Ishikawa (cell line): ENCODE results near the gene RPS24.

Source experiments
- CEBPB ChIP-seq: IDR thresholded peaks from 2 replicates; pipeline ENCODE4 v1.6.1; 2012
- EP300 ChIP-seq: IDR thresholded peaks from 2 replicates; pipeline ENCODE4 v1.6.1; 2012; ENCODE audit warnings: borderline replicate concordance
- FOXM1 ChIP-seq: IDR thresholded peaks from 2 replicates; pipeline ENCODE4 v1.6.1; 2012; ENCODE audit warnings: low read depth, borderline replicate concordance
- NFIC ChIP-seq: IDR thresholded peaks from 2 replicates; pipeline ENCODE4 v1.6.1; 2012
- TAF1 ChIP-seq: IDR thresholded peaks from 2 replicates; pipeline ENCODE4 v1.6.1; 2012; ENCODE audit warnings: low read depth, mild to moderate bottlenecking
- YY1 ChIP-seq: IDR thresholded peaks from 2 replicates; pipeline ENCODE4 v1.6.1; 2012; ENCODE audit warnings: low read depth
- TF ChIP-seq, protein P1 (sequence below): IDR thresholded peaks from 2 replicates; pipeline ENCODE4 v1.6.1; 2012

The RPS24 gene

DNA sequence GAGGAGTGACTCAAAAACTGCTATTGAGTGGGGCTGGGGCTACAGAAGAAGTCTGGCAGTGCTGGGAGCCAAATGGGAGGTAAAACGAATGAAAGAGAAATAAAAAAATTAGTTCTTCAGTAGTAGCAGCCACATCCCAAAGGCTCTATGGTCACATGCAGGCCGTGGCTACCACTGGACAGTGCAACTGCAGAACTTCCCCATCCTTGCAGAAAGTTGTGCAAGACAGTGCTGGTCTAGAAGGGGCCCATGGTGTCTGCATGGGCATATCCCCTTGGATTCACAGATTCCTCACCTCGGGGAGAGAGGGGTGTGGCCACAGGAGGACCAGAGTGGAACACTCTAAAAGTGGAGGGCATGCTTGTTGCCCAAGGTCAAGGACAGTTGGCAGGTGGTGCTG, 47.6 kb downstream of the RPS24 start:
- TF ChIP-seq CEBPB (no peak), YY1 (no peak)
- TF ChIP-seq, protein P1, sequence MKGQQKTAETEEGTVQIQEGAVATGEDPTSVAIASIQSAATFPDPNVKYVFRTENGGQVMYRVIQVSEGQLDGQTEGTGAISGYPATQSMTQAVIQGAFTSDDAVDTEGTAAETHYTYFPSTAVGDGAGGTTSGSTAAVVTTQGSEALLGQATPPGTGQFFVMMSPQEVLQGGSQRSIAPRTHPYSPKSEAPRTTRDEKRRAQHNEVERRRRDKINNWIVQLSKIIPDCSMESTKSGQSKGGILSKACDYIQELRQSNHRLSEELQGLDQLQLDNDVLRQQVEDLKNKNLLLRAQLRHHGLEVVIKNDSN: no peak

DNA sequence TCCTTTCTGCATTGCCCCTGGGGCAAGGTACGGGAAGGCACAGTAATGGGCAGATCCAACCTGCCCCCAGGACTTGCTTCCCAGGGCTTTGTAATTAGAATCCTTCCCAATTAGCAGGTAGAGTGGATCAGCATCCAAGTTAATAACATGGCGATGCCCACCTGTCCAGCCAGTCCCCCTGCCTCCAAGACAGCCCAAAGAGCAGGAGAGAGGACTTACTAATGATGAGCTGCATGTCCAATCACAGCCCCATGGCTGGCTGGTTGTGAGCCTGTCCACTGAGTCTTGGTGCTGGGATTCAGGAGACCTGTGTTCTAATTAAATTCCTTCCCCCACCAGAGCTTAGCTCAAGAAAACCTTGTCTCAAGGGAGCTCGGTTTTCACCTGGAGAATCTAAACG, 49.0 kb downstream of the RPS24 start:
- no peak for TF ChIP-seq TAF1
- TF ChIP-seq EP300: no peak
- TF ChIP-seq, protein P1: no peak
- TF ChIP-seq FOXM1: no peak
- TF ChIP-seq NFIC: no peak
